ENCODE data around the gene KLHL15. TPM values are rescaled to one million over a fixed set of nuclear protein-coding genes. Genes with fewer than 3 reads are reported as not detected.

The KLHL15 gene
- total RNA-seq, 4 donors from 2014 or later: 3.1 to 7.4 (median 5.5) TPM

DNA sequence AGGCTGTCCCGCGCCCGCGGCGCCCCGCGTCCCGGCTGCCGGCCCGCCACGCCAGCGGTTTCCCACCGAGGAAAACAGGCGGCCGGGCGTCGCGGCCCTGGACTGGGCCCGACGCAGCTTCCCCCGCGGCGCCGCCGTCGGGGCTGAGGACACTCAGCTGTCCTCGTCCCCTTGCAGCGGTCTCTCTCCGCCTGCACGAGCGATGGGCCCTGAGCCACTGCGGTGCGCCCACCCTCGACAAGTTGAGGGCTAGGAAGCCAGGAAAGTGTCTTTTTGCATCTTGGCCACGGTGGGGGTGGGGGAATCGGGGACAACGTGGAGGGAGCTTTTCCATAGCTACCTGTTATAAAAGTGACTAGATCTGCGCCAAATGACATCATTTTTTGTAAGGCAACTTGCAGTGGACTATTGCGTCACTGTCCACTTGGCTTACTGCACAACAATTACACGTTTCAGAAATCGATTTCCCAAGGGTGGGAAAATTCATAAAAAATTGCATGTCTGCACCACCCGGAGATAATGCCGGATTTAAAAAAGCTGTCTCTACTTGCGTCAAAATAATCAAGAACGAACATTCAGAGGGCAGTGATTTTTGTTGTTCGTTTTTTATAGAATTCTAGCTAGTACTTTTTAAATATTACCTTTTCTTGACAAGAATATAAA lies 1.1 kb downstream of the KLHL15 start:
- Histone ChIP-seq H3K9me3 (peaks cover 0 to 4% (median 0%) of the 10 kb centered on the region in 4 donors), H3K4me1 (no peaks in the 10 kb centered on the region), H3K4me3 (peak overlapping the region; percentile 69 to 83 (median 78)), H3K27me3 (no peaks in the 10 kb centered on the region), H3K27ac (peak overlapping the region; percentile 91 to 98 (median 96)), H3K36me3 (no peaks in the 10 kb centered on the region)
- peak in 1 of 3 donors; percentile 52 for DNase-seq
- TF ChIP-seq POLR2A (IDR thresholded peaks at IDR 0.05): peak; percentile 18 to 27
- TF ChIP-seq, protein P1, sequence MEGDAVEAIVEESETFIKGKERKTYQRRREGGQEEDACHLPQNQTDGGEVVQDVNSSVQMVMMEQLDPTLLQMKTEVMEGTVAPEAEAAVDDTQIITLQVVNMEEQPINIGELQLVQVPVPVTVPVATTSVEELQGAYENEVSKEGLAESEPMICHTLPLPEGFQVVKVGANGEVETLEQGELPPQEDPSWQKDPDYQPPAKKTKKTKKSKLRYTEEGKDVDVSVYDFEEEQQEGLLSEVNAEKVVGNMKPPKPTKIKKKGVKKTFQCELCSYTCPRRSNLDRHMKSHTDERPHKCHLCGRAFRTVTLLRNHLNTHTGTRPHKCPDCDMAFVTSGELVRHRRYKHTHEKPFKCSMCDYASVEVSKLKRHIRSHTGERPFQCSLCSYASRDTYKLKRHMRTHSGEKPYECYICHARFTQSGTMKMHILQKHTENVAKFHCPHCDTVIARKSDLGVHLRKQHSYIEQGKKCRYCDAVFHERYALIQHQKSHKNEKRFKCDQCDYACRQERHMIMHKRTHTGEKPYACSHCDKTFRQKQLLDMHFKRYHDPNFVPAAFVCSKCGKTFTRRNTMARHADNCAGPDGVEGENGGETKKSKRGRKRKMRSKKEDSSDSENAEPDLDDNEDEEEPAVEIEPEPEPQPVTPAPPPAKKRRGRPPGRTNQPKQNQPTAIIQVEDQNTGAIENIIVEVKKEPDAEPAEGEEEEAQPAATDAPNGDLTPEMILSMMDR (IDR thresholded peaks at IDR 0.05): no peak

DNA sequence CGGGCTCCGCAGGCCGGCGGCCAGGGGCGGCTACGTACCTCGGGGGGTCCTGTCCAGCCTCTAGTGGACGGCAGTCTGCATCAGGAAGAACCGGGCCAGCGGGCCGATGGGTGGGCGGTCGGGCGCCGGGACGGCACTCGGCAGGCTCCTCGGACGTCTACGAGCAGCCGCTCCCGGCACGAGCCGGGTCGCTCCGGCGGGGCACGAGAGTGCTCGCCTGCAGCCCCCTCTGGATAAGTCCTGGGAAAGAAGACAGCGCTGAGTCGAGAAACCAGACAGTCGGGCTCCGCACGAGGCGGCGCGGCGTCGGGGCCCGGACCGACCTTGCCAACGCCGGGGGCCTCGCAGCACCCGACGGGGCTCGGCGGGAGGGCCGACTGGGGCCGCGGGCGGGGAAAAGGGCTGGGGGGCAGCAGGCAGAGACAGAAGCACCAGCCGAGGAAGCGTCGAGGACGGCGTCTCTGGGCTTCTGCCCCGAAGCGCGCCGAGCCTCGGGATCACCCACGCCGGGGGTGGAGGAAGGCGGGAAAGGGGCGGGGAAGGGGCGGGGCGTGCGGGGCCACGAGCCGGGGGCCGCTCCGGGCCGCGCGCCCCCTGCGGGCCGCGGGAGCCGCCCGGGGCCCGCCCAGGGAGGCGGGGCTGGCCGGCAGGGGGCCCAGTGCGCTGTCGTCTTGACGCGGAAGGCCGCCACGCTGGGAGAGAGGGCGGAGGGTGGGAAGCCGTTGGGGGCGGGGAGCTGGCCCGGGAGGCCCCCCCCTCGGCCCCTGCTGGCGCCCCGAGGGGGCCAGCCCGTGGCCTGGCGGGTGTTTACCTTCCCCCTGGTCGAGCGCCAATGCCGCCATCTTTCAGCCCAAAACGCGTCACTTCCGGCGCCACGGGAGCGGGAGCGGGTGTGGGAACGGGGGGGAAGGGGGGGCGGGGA lies 1.9 kb downstream of the KLHL15 start:
- peak overlapping the region; percentile 69 to 83 (median 78) for H3K4me3 ChIP-seq
- DNase-seq: peak; percentile 80 to 91 (median 86)
- TF ChIP-seq, protein P1 (IDR thresholded peaks at IDR 0.05): peak in 2 of 6 experiments; percentile 25 to 34
- peak; percentile 72 to 86 for TF ChIP-seq POLR2A (IDR thresholded peaks at IDR 0.05)
- H3K36me3 ChIP-seq: no peaks in the 10 kb centered on the region
- H3K27me3 ChIP-seq: no peaks in the 10 kb centered on the region
- peak overlapping the region; percentile 91 to 98 (median 96) for H3K27ac ChIP-seq
- H3K4me1 ChIP-seq: no peaks in the 10 kb centered on the region
- H3K9me3 ChIP-seq: peaks cover 0 to 4% (median 0%) of the 10 kb centered on the region in 4 donors

DNA sequence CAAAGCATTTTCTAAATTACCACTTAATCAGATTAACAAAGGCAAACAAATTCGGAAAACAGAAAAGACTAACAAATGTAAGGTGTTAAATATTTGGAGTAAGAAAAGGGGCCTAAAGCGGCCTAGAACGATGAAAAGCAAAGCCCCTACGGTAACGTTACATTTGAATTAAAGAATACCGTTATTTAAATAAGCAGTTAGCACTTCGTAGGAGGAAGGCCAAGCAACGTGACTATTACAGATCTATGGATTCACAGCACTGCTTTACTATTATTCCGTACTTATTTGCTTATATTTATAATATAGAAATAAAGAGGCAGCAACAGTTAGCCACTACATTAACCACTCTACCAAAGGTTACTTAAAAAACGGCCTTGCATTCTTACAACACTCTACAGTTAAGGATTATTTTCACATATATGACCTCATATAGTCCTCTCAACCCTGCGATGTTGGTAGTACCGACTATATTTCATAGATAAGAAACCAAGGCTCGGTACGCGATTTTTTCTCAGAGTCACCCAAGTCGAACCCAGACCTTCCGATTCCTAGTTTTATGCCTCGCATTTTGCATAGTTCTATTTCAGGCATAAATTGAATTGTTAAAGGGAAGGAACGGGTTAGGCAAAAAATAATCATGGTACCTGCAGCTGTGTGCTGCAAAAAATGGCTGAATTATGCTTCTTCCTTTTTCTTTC lies 2.9 kb downstream of the KLHL15 start:
- no peaks in the 10 kb centered on the region for H3K27me3 ChIP-seq
- DNase-seq: no peak
- peak overlapping the region; percentile 69 to 83 (median 78) for H3K4me3 ChIP-seq
- TF ChIP-seq, protein P1 (IDR thresholded peaks at IDR 0.05): no peak
- TF ChIP-seq POLR2A (IDR thresholded peaks at IDR 0.05): no peak
- no peaks in the 10 kb centered on the region for H3K36me3 ChIP-seq
- H3K27ac ChIP-seq: peak overlapping the region in 3 of 4 donors; percentile 91 to 98 (median 97)
- peaks cover 0 to 4% (median 0%) of the 10 kb centered on the region in 4 donors for H3K9me3 ChIP-seq
- H3K4me1 ChIP-seq: no peaks in the 10 kb centered on the region

DNA sequence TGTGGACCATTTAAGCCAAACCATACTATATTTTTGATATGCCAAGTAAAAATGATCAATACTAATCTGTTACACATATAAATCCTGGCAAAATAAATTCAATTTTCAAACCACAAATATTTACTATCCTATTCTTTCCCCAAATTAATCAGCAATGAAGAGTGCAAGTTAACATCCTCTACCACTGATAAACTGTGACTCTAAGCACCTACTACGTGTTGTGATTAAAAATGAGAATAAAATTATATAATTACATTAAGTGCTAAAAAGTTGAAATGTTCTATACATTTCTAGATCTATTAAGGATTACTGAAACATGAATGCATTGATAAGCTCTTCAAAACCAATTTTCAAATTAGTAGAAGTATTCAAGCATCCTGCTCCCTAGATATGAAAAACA lies 3.4 kb downstream of the KLHL15 start:
- TF ChIP-seq, protein P1 (IDR thresholded peaks at IDR 0.05): no peak
- no peak for TF ChIP-seq POLR2A (IDR thresholded peaks at IDR 0.05)
- H3K27me3 ChIP-seq: no peaks in the 10 kb centered on the region
- H3K27ac ChIP-seq: no peak overlapping the region
- H3K36me3 ChIP-seq: no peaks in the 10 kb centered on the region
- peaks cover 0 to 4% (median 0%) of the 10 kb centered on the region in 4 donors for H3K9me3 ChIP-seq
- H3K4me3 ChIP-seq: peak overlapping the region in 2 of 4 donors; percentile 78
- no peaks in the 10 kb centered on the region for H3K4me1 ChIP-seq
- no peak for DNase-seq

DNA sequence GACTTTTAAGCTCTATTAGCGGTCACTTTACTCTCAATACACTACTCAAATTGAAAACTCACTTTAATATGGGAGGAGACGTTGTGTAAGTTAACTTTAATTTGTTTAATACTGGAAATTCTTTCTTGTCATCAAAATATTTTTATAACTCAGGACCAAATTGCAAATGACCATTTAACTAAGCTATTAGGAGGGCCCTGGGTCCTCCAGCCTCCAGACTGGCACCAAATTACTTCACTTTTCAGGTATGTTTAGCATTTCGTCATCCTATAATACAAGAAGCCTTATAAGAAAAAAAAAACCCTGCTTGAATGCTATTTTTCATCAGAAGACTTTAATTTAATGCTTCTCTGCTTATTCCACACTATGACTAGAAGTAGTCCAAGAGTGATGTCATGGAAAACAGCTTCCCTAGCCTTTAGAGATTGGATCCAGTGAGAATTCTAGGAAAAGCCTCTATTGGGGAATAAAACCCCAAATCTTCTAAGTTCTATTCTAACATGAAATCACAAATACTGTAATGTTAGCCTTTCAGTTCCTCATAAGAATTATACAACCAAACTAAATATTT lies 6.6 kb downstream of the KLHL15 start:
- H3K4me3 ChIP-seq: no peak overlapping the region
- no peak for DNase-seq
- H3K36me3 ChIP-seq: no peaks in the 10 kb centered on the region
- no peaks in the 10 kb centered on the region for H3K4me1 ChIP-seq
- no peak overlapping the region for H3K27ac ChIP-seq
- TF ChIP-seq, protein P1 (IDR thresholded peaks at IDR 0.05): no peak
- no peak for TF ChIP-seq POLR2A (IDR thresholded peaks at IDR 0.05)
- peaks cover 0 to 4% (median 0%) of the 10 kb centered on the region in 4 donors for H3K9me3 ChIP-seq
- H3K27me3 ChIP-seq: no peaks in the 10 kb centered on the region

Data from Peyer's patch (tissue), 4 donors.